H1 (cell line): ENCODE measurements around the gene RADIL. TPM values are rescaled to one million over a fixed set of nuclear protein-coding genes. Genes with fewer than 3 reads are reported as not detected.

Source experiments
- BACH1 ChIP-seq: IDR thresholded peaks from 2 replicates; pipeline ENCODE4 v1.6.1; 2012; ENCODE audit warnings: low read length, improper control_type of control experiment
- CTBP2 ChIP-seq: IDR thresholded peaks from 2 replicates; pipeline ENCODE4 v1.7.0; 2011; ENCODE audit warnings: borderline replicate concordance, mild to moderate bottlenecking, moderate library complexity, mixed read lengths, low read length; ENCODE audit not compliant: insufficient read depth, insufficient read length
- EZH2 ChIP-seq: fragments of 200-600 bp; sonication (generic); IDR thresholded peaks from 2 replicates; pipeline ENCODE4 v1.7.1; 2012; ENCODE audit warnings: low read depth, mild to moderate bottlenecking, moderate library complexity, low read length, inconsistent platforms; ENCODE audit not compliant: severe bottlenecking
- JUND ChIP-seq: IDR thresholded peaks from 2 replicates; pipeline ENCODE4 v1.6.1; 2011; ENCODE audit warnings: mild to moderate bottlenecking, improper control_type of control experiment, low read length
- PHF8 ChIP-seq: fragments of 200-600 bp; sonication (generic); conservative IDR thresholded peaks from 2 replicates; pipeline ENCODE4 v1.7.1; 2012; ENCODE audit warnings: low read depth, mild to moderate bottlenecking, inconsistent platforms, low read length, moderate library complexity
- SP2 ChIP-seq: IDR thresholded peaks from 2 replicates; pipeline ENCODE4 v1.6.1; 2012; ENCODE audit warnings: mild to moderate bottlenecking, low read length, inconsistent platforms
- TEAD4 ChIP-seq: IDR thresholded peaks from 2 replicates; pipeline ENCODE4 v1.6.1; 2012; ENCODE audit warnings: low read depth, low read length, inconsistent platforms, mixed read lengths
- polyA plus RNA-seq, 7 experiments: library from polyadenylated mRNA; depleted of rRNA in 3 of 7; stranded (reverse) in 5 of 7; unstranded in 2 of 7; fragments of >200 nt in 5 of 7; fragments of 200-250 nt in 2 of 7; gene quantifications; 1 replicate in 5 of 7; 2 replicates in 1 of 7; 4 replicates in 1 of 7; pipeline versions ENCODE4 v1.2.1 to v1.2.3, GENCODE V29; 2011 to 2013; ENCODE audit warnings: missing spikeins in 2 of 7, mixed read lengths in 2 of 7
- total RNA-seq: library from RNA; stranded (reverse); fragmentation: NEBNext Ultra II Directional; extraction: Animal tissue kit (Norgen Biotek cat#: 25700); gene quantifications from 2 replicates; pipeline ENCODE4 v1.2.1, GENCODE V29; 2021
- TF ChIP-seq, protein P1 (sequence below): IDR thresholded peaks from 2 replicates; pipeline ENCODE4 v1.6.1; 2012; ENCODE audit warnings: inconsistent platforms

RADIL gene
- total and polyA plus RNA-seq, 2 of the 8 experiments (the other 6 are each of a cell fraction or from before 2014, with no cell fraction given) = 5.0 to 5.4 TPM

DNA sequence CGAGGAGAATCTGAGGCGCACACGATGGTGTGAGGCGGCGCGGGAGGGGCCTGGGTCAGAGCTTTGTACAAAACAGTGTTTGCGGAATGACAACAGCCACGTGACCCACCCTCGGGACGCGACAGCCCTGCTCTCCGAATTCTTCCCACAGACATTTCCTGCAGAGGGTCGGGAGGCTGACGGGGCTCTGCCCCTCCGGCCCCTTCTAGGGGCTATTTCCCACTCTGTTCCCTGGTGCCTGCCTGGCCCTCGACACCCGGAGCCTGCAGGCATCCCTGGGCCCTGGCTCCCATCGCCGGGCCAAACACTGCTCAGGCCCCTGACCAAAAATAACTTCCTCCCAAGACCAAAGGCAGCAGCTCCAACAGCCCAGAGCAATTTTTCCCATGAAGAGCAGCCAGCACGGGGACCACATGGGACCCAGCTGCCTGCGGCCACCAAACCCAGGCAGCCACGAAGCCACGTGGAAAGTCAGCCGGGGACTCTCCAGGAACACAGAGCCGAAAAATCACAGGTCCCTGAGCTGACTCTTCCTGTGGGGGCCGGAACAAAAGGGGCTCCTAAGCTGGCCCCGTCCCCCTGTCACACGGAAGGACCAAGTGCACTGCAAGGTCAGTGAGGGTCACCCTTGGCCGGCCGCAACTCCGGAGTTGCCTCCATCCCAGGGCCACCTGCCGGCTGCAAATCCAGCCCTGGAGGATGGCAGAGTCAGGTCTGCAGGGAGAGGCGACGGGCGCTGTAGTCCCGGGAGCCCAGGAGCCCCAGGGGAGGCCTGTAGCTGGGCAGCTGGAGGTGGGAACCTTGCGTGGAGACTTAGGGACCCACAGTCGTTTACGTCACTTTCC lies 63.7 kb downstream of the RADIL start (continued):
- TF ChIP-seq TEAD4 = no peak
- TF ChIP-seq, protein P1, sequence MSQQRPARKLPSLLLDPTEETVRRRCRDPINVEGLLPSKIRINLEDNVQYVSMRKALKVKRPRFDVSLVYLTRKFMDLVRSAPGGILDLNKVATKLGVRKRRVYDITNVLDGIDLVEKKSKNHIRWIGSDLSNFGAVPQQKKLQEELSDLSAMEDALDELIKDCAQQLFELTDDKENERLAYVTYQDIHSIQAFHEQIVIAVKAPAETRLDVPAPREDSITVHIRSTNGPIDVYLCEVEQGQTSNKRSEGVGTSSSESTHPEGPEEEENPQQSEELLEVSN = no peak
- TF ChIP-seq JUND = no peak
- no peak for TF ChIP-seq CTBP2
- no peak for TF ChIP-seq EZH2
- no peak for TF ChIP-seq PHF8
- TF ChIP-seq SP2 = no peak
- TF ChIP-seq BACH1 = no peak
